ENCODE data around the gene LRRC15. TPM values are rescaled to one million over a fixed set of nuclear protein-coding genes. Genes with fewer than 3 reads are reported as not detected.
A peak's percentile ranks its signal among the peaks of the same experiment; 100 is the strongest.

The LRRC15 gene
- total RNA-seq, 2 donors from 2014 or later, result 0.31 to 0.59 TPM

DNA sequence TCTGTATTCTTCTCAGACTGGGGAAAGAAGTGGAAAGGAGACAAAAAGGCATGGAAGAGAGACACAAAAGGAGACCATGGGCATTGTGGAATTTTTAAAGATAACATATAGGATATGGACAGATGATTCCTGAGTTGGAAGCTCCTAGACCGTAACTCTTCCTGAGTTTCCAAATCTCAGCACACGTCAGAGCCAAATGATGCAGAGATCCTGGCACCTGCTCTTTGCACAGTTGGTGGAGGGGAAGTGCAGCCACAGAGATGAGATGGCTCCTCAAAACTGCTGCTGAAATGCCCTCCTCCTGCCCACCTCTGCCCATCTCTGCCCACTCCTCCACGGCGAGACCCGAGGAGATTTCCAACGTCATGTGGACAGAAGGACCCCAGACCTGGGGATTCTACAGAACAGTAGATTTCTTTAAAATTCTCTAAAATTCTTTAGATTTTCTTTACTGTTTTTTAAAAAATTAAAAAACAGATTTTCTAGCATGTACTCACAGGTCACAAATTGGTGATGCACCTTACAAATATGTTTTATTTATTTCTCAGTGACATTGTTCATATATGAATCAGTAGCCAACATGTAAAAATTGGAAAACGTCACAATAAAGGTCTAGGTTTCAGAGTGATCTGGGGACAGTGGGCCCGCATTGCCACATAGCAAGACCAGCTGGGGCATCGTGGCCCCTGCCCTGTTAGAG is 26.5 kb downstream of the LRRC15 start:
- intact Hi-C loops (cut with DNase I, micrococcal nuclease), result no loop called here
- DNase-seq (no peak), ATAC-seq (no peak)

DNA sequence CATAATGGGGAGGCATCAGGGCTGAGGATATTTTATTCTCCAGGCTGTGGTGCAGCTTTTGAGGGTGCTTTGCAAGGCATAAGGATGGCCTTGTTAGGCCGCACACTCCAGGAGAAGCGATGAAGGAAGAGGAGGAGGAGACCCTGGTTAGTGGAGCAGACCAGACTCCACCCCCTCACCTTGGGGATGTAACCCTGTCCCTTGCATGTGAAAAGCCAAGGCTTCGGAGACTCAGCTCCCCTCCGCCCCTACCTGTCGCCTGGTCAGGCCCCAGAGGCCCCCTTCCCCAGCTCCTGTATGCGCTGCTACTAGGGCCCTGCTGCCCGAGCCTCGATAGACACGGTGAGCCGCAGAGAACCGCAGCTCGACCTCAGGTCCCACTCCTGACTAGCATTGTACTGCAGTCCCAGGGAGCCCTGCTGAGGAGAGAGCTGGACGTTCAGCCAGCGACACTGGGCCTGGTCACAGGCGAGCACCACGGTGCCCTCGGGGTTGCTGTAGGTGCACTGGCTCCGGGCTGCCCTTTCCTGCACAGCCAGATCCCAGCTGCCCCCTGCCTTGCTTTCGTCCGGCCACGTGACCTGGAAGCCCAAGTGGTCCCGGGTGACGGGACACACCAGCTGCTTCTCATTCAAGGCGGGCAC is 28.7 kb downstream of the LRRC15 start:
- ATAC-seq, result no peak
- intact Hi-C loops (cut with DNase I, micrococcal nuclease), result no loop called here
- no peak for DNase-seq

GRCh38 chr3:194339840-194340239 is 29.7 kb downstream of the LRRC15 start:
- ATAC-seq (no peak), DNase-seq (no peak)
- intact Hi-C loops (cut with DNase I, micrococcal nuclease), result loop anchor here in 1 of 2 donors (10.0 kb wide), 1 partner anchor 65 kb away; no protein-coding TSS in a partner anchor

GRCh38 chr3:194339356-194339755 is 30.2 kb downstream of the LRRC15 start:
- DNase-seq (no peak), ATAC-seq (no peak)
- intact Hi-C loops (cut with DNase I, micrococcal nuclease), result loop anchor here in 1 of 2 donors (10.0 kb wide), 1 partner anchor 65 kb away; no protein-coding TSS in a partner anchor

- no peak for DNase-seq
- intact Hi-C loops (cut with DNase I, micrococcal nuclease), result loop anchor here in 1 of 2 donors (10.0 kb wide), 1 partner anchor 67 kb away; no protein-coding TSS in a partner anchor
- ATAC-seq, result no peak
These were observed 31.4 kb downstream of the LRRC15 start for GRCh38 chr3:194337965-194338753.

- no peak for DNase-seq
- no peak for ATAC-seq
- intact Hi-C loops (cut with DNase I, micrococcal nuclease), result loop anchor here in 1 of 2 donors (10.0 kb wide), 1 partner anchor 68 kb away; no protein-coding TSS in a partner anchor
These were observed 32.8 kb downstream of the LRRC15 start for GRCh38 chr3:194336601-194337355.

DNA sequence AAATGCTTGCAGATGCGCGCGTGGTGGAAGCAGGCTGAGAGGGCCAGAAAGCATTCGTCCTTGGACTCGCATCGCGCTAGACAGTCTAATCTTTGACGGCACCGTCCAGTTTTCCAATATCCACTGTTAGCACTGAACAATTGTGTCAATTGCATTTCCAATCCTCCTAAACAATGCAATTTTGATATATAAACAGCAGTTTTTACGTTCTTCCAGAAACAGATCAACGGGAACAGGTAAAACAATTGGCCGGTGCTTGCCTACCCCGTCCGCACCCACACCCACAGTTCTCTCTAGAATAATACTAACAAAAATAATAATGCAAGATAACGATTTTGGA is 35.6 kb downstream of the LRRC15 start:
- ATAC-seq (no peak), DNase-seq (no peak)
- intact Hi-C loops (cut with DNase I, micrococcal nuclease), result loop anchor here (2.0 to 10.0 kb wide), 2 partner anchors 71 kb away; no protein-coding TSS in a partner anchor

GRCh38 chr3:194333212-194333980 is 36.1 kb downstream of the LRRC15 start:
- intact Hi-C loops (cut with DNase I, micrococcal nuclease), result loop anchor here (2.0 to 10.0 kb wide), 2 partner anchors 71 kb away; no protein-coding TSS in a partner anchor
- peak; percentile 95 for ATAC-seq
- DNase-seq, result peak; percentile 76 to 88

- intact Hi-C loops (cut with DNase I, micrococcal nuclease), result loop anchor here (2.0 to 10.0 kb wide), 2 partner anchors 72 kb away; no protein-coding TSS in a partner anchor
- ATAC-seq, result no peak
- DNase-seq, result no peak
These were observed 36.7 kb downstream of the LRRC15 start for GRCh38 chr3:194332858-194333211.

DNA sequence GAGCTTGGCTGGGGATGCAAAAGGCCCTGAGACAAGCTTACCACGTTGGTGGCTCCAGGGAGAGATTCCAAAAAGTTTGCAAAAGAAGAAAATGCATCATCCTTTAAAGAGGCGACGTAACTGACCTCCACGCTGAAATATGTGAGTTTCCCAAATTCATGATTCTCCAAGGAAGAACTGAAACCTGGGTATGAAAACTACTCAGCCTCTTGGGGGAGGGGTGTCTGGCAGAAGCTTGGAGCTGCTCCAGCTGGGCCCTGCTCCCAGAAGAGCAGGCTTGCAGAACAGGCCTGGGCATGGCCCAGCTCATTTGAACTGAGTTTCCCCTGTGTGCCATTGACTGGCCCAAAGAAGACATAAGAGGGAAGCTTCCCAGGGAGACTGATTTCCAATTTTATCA is 39.0 kb downstream of the LRRC15 start:
- DNase-seq, result no peak
- intact Hi-C loops (cut with DNase I, micrococcal nuclease), result loop anchor here in 1 of 2 donors (10.0 kb wide), 1 partner anchor 74 kb away; no protein-coding TSS in a partner anchor
- no peak for ATAC-seq

DNA sequence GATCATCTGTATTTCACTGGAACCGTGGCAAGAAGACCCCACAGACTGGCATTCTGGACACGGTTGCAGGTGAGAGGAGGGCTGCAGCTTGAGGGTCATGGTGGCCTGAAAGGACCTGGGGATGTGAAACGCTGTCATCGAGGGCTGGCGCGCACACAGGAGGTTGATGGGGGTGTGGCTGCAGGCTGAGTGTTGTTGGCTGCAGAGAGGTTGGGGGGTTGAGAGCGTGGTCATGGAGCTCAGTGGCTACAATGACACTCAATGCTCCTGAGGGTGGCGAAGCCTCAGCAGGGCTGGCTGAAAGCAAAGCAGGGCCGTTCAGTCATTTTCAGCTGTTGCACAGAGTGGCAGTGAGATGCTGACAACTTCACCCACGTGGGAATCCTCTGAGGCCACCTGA is 39.4 kb downstream of the LRRC15 start:
- no peak for ATAC-seq
- no peak for DNase-seq
- intact Hi-C loops (cut with DNase I, micrococcal nuclease), result loop anchor here in 1 of 2 donors (10.0 kb wide), 1 partner anchor 75 kb away; no protein-coding TSS in a partner anchor

DNA sequence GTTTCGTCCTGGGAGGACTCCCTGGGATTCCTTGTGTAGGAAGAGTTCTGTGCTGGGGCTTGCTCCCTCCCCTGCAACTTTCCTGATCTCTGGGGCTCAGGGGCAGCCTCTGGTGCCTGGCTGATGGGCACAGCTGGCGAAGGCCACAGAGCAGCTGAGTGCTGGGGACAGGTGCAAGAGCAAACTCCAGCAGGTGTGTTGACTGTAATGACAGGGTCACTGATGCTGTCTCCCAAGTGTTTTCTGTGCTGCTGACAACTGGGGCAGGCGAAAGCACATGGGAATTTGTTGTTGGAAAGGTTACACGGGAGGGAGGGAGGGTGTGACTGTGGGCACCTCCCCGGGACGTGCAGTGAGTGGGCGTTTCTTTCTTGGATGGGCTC is 40.0 kb downstream of the LRRC15 start:
- intact Hi-C loops (cut with DNase I, micrococcal nuclease), result no loop called here
- no peak for ATAC-seq
- DNase-seq, result no peak

- ATAC-seq, result no peak
These were observed 40.5 kb downstream of the LRRC15 start for GRCh38 chr3:194328942-194329582.

GRCh38 chr3:194328053-194328657 is 41.4 kb downstream of the LRRC15 start:
- DNase-seq (no peak), ATAC-seq (no peak)
- intact Hi-C loops (cut with DNase I, micrococcal nuclease), result no loop called here

More at GRCh38 chr3:194328942-194329582, 40.5 kb downstream of the LRRC15 start:
- intact Hi-C loops (cut with DNase I, micrococcal nuclease), result no loop called here
- DNase-seq, result no peak

- intact Hi-C loops (cut with DNase I, micrococcal nuclease), result no loop called here
- ATAC-seq (no peak), DNase-seq (no peak)
These were observed 42.1 kb downstream of the LRRC15 start for GRCh38 chr3:194327218-194328052.

DNA sequence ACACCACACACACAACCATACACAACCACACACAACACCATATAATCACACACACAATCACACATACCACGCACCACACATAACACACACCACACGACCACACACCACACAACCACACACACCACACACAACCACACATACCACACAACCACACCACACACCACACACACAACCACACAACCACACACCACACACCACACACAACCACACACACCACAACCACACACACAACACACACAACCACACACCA is 42.6 kb downstream of the LRRC15 start:
- ATAC-seq (no peak), DNase-seq (no peak)
- intact Hi-C loops (cut with DNase I, micrococcal nuclease), result no loop called here

Data from left colon (tissue), 2 donors.